ENCODE data around the gene CDC40.
A peak's percentile ranks its signal among the peaks of the same experiment; 100 is the strongest.

Gene CDC40

DNA sequence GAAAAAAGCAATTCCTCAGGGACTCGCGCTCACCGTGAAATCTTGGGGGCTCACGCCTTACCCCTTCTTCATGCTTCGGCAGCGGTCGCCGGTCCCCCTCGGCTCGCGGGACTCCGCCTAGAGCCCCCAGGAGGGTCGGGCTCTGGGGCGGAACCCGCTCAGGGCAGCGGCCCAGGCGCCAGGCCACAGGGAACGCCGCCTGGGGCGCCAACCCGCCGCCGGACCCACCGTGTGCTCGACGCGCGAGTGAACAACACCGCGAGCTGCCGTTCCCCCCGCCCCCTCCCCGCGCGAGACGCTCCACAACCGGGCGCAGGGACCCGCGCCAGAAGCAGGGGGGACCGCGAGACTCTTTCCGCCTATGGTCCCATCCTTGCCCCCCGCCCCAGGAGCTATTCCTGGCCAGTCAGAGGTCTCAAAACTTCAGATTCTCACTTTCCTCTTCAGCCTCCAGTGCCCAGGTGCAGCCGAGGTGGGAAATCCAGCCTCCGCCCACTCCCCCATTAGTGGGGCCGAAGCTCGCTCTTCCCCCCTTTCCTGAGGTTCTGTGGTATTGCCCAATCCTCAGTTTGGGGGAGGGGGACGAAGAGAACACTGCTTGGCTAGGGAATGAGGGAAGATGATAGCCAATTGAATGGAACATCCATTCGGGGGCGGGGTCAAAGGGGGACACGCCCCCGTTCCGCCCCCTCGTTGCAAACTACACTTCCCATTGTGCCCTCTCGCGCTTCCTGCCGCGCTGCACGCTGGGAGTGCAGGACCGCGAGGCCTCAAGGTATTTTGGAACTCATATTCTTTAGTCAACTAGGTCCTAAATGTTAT is 610 bp upstream of the CDC40 start, which contains the start of gene WASF1:
TSS of gene WASF1 (minus strand) at position 265 of the 822 bp plus-strand sequence. CDS start 52,069 bp downstream, outside the sequence.
- H3K9ac ChIP-seq (ENCODE audit: low read length): peak within 1 kb of the TSS; percentile 87
- peaks cover 17% of the 10 kb centered on the region for H3K36me3 ChIP-seq (ENCODE audit: insufficient read depth, low read length)
- H3F3A ChIP-seq (ENCODE audit: insufficient read depth, low read length): no peaks in the 10 kb centered on the region
- no peaks in the 10 kb centered on the region for H3K9me3 ChIP-seq (ENCODE audit: low read length)
- TF ChIP-seq, protein P1, sequence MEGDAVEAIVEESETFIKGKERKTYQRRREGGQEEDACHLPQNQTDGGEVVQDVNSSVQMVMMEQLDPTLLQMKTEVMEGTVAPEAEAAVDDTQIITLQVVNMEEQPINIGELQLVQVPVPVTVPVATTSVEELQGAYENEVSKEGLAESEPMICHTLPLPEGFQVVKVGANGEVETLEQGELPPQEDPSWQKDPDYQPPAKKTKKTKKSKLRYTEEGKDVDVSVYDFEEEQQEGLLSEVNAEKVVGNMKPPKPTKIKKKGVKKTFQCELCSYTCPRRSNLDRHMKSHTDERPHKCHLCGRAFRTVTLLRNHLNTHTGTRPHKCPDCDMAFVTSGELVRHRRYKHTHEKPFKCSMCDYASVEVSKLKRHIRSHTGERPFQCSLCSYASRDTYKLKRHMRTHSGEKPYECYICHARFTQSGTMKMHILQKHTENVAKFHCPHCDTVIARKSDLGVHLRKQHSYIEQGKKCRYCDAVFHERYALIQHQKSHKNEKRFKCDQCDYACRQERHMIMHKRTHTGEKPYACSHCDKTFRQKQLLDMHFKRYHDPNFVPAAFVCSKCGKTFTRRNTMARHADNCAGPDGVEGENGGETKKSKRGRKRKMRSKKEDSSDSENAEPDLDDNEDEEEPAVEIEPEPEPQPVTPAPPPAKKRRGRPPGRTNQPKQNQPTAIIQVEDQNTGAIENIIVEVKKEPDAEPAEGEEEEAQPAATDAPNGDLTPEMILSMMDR (IDR thresholded peaks at IDR 0.05; ENCODE audit: low read length): no peak
- TF ChIP-seq EZH2 (IDR thresholded peaks at IDR 0.05; ENCODE audit: borderline replicate concordance, low read length): no peak
- H3K27me3 ChIP-seq (ENCODE audit: insufficient read depth, low read length): no peaks in the 10 kb centered on the region
- H4K20me1 ChIP-seq (ENCODE audit: insufficient read depth, low read length): 0 out of 2 replicates have a peak, but pooled peaks cover 2% of the 10 kb centered on the region
- peaks cover 34% of the 10 kb centered on the region for H3K4me1 ChIP-seq (ENCODE audit: insufficient read depth, low read length, severe bottlenecking)
- H3K9me2 ChIP-seq (ENCODE audit: low read depth, low read length): no peaks in the 10 kb centered on the region
- peak within 1 kb of the TSS; percentile 48 for H3K27ac ChIP-seq (ENCODE audit: low read depth, low read length, poor library complexity, severe bottlenecking)
- H3K4me3 ChIP-seq (ENCODE audit: low read depth, low read length, poor library complexity, severe bottlenecking): peak within 1 kb of the TSS; percentile 89
- H3K79me2 ChIP-seq (ENCODE audit: insufficient read depth, low read length): peaks cover 43% of the 10 kb centered on the region
- peak within 1 kb of the TSS; percentile 74 for H3K4me2 ChIP-seq (ENCODE audit: low read length)
- peak within 1 kb of the TSS; percentile 76 for H2AFZ ChIP-seq (ENCODE audit: low read length)

DNA sequence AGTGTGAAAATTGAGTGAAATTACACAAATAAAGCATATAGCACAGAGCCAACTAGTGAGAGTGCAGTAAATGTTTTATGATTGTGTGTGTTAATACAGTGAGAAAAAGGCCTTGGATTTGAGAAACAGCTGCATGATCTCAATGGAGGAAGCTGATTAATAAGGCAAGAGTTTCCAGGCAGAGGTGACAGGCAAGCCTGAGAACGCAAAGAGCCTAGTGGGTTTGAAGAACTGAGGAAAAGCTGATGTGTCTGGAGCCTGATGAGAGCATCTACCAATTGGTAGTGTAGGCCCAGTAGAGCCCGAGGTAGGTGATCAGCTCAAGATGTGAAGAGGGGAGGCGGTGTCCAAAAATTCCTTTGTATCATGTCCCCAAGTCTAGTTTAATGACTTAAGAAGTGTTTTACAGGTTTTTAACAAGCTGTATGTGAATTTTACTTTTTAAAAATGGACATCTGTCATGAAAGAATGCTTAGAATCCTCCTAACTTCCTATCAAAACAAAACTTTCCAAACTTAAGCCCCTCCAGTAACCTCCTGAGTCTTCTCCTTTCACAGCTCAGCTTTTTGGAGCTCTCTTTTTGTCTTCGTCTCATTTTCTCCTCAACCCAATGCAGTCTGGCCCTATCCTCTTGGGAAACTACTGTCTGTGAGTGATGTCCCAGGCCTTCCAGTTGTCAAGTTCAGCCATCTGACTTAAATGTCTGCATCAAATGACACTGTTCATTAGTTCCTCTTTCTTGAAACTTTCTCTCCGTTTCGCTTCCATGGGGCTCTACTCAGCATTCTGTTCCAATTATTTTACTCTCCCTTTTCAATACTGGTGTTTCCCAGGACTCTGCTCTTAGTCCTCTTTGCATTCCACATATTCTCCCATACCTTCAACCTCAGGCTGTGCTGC is 1.2 kb downstream of the CDC40 start:
- H3K4me1 ChIP-seq (ENCODE audit: insufficient read depth, low read length, severe bottlenecking): peaks cover 42% of the 10 kb centered on the region
- H3K9me3 ChIP-seq (ENCODE audit: low read length): no peaks in the 10 kb centered on the region
- H2AFZ ChIP-seq (ENCODE audit: low read length): no peak overlapping the region

DNA sequence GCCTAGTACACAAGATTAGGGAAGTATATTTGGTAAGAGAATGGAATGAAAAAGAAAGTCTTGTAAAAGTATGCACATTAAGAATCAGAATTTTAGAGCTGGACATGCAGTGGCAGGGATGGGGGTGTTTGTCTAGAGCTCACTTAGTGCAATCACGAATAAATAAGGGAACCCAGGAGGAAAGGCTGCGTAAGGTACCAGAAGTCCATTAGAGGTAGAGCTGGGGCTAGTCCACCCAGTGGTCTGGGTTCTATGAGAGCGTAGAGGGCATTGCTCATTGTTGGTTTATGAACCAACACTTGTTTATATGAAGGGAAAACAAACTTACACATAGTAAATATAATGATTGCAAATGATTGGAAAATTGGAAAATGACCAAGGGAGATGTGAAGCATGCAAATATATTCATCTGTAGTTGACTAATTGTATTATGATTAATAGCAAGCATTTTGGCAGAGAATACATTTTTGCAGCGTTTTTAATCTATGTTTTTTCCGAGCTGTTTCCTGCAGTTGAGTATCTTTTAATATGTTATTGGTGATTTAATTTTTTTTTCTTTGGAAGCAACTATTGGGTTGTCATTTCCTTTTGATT is 3.2 kb downstream of the CDC40 start:
- no peaks in the 10 kb centered on the region for H3K9me3 ChIP-seq (ENCODE audit: low read length)
- no peaks in the 10 kb centered on the region for H3F3A ChIP-seq (ENCODE audit: insufficient read depth, low read length)
- H3K4me1 ChIP-seq (ENCODE audit: insufficient read depth, low read length, severe bottlenecking): peaks cover 37% of the 10 kb centered on the region
- peaks cover 23% of the 10 kb centered on the region for H3K36me3 ChIP-seq (ENCODE audit: insufficient read depth, low read length)
- no peaks in the 10 kb centered on the region for H3K9me2 ChIP-seq (ENCODE audit: low read depth, low read length)
- peak overlapping the region; percentile 89 for H3K4me3 ChIP-seq (ENCODE audit: low read depth, low read length, poor library complexity, severe bottlenecking)
- H3K27me3 ChIP-seq (ENCODE audit: insufficient read depth, low read length): no peaks in the 10 kb centered on the region
- peaks cover 79% of the 10 kb centered on the region for H3K79me2 ChIP-seq (ENCODE audit: insufficient read depth, low read length)
- peak overlapping the region; percentile 74 for H3K4me2 ChIP-seq (ENCODE audit: low read length)
- H2AFZ ChIP-seq (ENCODE audit: low read length): no peak overlapping the region
- H4K20me1 ChIP-seq (ENCODE audit: insufficient read depth, low read length): no peaks in the 10 kb centered on the region
- no peak overlapping the region for H3K27ac ChIP-seq (ENCODE audit: low read depth, low read length, poor library complexity, severe bottlenecking)
- peak overlapping the region; percentile 87; the same call in 1 of the 2 replicates for H3K9ac ChIP-seq (ENCODE audit: low read length)
- no peak for TF ChIP-seq EZH2 (IDR thresholded peaks at IDR 0.05; ENCODE audit: borderline replicate concordance, low read length)
- TF ChIP-seq, protein P1 (IDR thresholded peaks at IDR 0.05; ENCODE audit: low read length): no peak

More for the DNA sequence above, 1.2 kb downstream of the CDC40 start:
- Histone ChIP-seq H3K9me2 (ENCODE audit: low read depth, low read length) (no peaks in the 10 kb centered on the region), H3K4me2 (ENCODE audit: low read length) (peak overlapping the region; percentile 74), H4K20me1 (ENCODE audit: insufficient read depth, low read length) (no peaks in the 10 kb centered on the region), H3K79me2 (ENCODE audit: insufficient read depth, low read length) (peaks cover 59% of the 10 kb centered on the region), H3K27me3 (ENCODE audit: insufficient read depth, low read length) (no peaks in the 10 kb centered on the region), H3K27ac (ENCODE audit: low read depth, low read length, poor library complexity, severe bottlenecking) (peak overlapping the region; percentile 1), H3K9ac (ENCODE audit: low read length) (peak overlapping the region; percentile 87), H3F3A (ENCODE audit: insufficient read depth, low read length) (no peaks in the 10 kb centered on the region), H3K4me3 (ENCODE audit: low read depth, low read length, poor library complexity, severe bottlenecking) (peak overlapping the region; percentile 89), H3K36me3 (ENCODE audit: insufficient read depth, low read length) (peaks cover 23% of the 10 kb centered on the region)
- no peak for TF ChIP-seq EZH2 (IDR thresholded peaks at IDR 0.05; ENCODE audit: borderline replicate concordance, low read length)
- TF ChIP-seq, protein P1 (IDR thresholded peaks at IDR 0.05; ENCODE audit: low read length): no peak
